ENCODE data around the gene EPN1.
A peak's percentile ranks its signal among the peaks of the same experiment; 100 is the strongest.

The EPN1 gene

GRCh38 chr19:55649268-55650125 lies 25.5 kb upstream of the EPN1 start:
- TF ChIP-seq CTCF (IDR thresholded peaks at IDR 0.05; ENCODE audit: insufficient read depth, low read length, missing control alignments) = no peak
- CTCF ChIA-PET = interaction anchor here (0.9 to 5.7 kb wide), 3 partner anchors 12 to 17 kb away, joined by 3 to 51 read pairs (median 5); no protein-coding TSS in a partner anchor
- POLR2A ChIA-PET = no interaction called here
- H3K4me3 ChIP-seq (ENCODE audit: low read depth, low read length) = peak overlapping the region; percentile 84
- no peak for DNase-seq (ENCODE audit: low read depth, low spot score)

GRCh38 chr19:55650126-55650557 lies 24.9 kb upstream of the EPN1 start:
- no peak for DNase-seq (ENCODE audit: low read depth, low spot score)
- H3K4me3 ChIP-seq (ENCODE audit: low read depth, low read length) = no peak overlapping the region
- no peak for TF ChIP-seq CTCF (IDR thresholded peaks at IDR 0.05; ENCODE audit: insufficient read depth, low read length, missing control alignments)
- ChIA-PET CTCF (interaction anchor here (5.7 kb wide), 1 partner anchor 17 kb away, joined by 51 read pairs; no protein-coding TSS in a partner anchor), POLR2A (no interaction called here)

GRCh38 chr19:55650602-55651230 lies 24.3 kb upstream of the EPN1 start:
- no peak for TF ChIP-seq CTCF (IDR thresholded peaks at IDR 0.05; ENCODE audit: insufficient read depth, low read length, missing control alignments)
- POLR2A ChIA-PET = no interaction called here
- no peak for DNase-seq (ENCODE audit: low read depth, low spot score)
- no peak overlapping the region for H3K4me3 ChIP-seq (ENCODE audit: low read depth, low read length)
- CTCF ChIA-PET = interaction anchor here (5.7 kb wide), 1 partner anchor 18 kb away, joined by 51 read pairs; no protein-coding TSS in a partner anchor

GRCh38 chr19:55651236-55651635 lies 23.8 kb upstream of the EPN1 start:
- ChIA-PET CTCF (no interaction called here), POLR2A (no interaction called here)
- TF ChIP-seq CTCF (IDR thresholded peaks at IDR 0.05; ENCODE audit: insufficient read depth, low read length, missing control alignments) = no peak
- no peak for DNase-seq (ENCODE audit: low read depth, low spot score)
- no peak overlapping the region for H3K4me3 ChIP-seq (ENCODE audit: low read depth, low read length)

- no peak overlapping the region for H3K4me3 ChIP-seq (ENCODE audit: low read depth, low read length)
- ChIA-PET CTCF (interaction anchor here (0.6 to 3.3 kb wide), 13 partner anchors 8 to 512 kb away, joined by 3 to 31 read pairs (median 4); partner anchors contain the start of gene ZNF581), POLR2A (no interaction called here)
- no peak for TF ChIP-seq CTCF (IDR thresholded peaks at IDR 0.05; ENCODE audit: insufficient read depth, low read length, missing control alignments)
- DNase-seq (ENCODE audit: low read depth, low spot score) = no peak
These were observed 22.5 kb upstream of the EPN1 start for GRCh38 chr19:55652311-55653128.
